ENCODE measurements around the gene DIAPH1. TPM values are rescaled to one million over a fixed set of nuclear protein-coding genes. Genes with fewer than 3 reads are reported as not detected.
A peak's percentile ranks its signal among the peaks of the same experiment; 100 is the strongest.

Gene DIAPH1
- total RNA-seq, 2 donors from 2014 or later = 52.3 to 83.8 TPM

GRCh38 chr5:141586246-141586645 is 32.6 kb downstream of the DIAPH1 start:
- intact Hi-C loops (cut with DNase I) = no loop called here

GRCh38 chr5:141585594-141585993 is 33.2 kb downstream of the DIAPH1 start:
- intact Hi-C loops (cut with DNase I) = no loop called here
- no peak for DNase-seq (ENCODE audit: low spot score)

More at GRCh38 chr5:141586246-141586645, 32.6 kb downstream of the DIAPH1 start:
- DNase-seq (ENCODE audit: low spot score) = no peak

GRCh38 chr5:141574122-141574510 is 44.7 kb downstream of the DIAPH1 start:
- intact Hi-C loops (cut with DNase I) = no loop called here
- DNase-seq (ENCODE audit: low spot score) = no peak

- intact Hi-C loops (cut with DNase I) = no loop called here
These were observed 45.2 kb downstream of the DIAPH1 start for GRCh38 chr5:141573489-141574121.

GRCh38 chr5:141570655-141571054 is 48.1 kb downstream of the DIAPH1 start:
- intact Hi-C loops (cut with DNase I) = no loop called here
- DNase-seq (ENCODE audit: low spot score) = no peak

More at GRCh38 chr5:141573489-141574121, 45.2 kb downstream of the DIAPH1 start:
- no peak for DNase-seq (ENCODE audit: low spot score)

- DNase-seq (ENCODE audit: low spot score) = no peak
- intact Hi-C loops (cut with DNase I) = loop anchor here (10.0 kb wide), 2 partner anchors 153 to 243 kb away; partner anchors contain the start of genes PCDHGA10 (in 1 of the 2), PCDHGB7 (in 1 of the 2) and TAF7 (in 1 of the 2)
These were observed 51.2 kb downstream of the DIAPH1 start for GRCh38 chr5:141567513-141568117.

GRCh38 chr5:141565826-141566570 is 52.8 kb downstream of the DIAPH1 start:
- no peak for DNase-seq (ENCODE audit: low spot score)
- intact Hi-C loops (cut with DNase I) = loop anchor here (10.0 kb wide), 2 partner anchors 151 to 241 kb away; partner anchors contain the start of genes PCDHGA10 (in 1 of the 2), PCDHGB7 (in 1 of the 2) and TAF7 (in 1 of the 2)

- no peak for DNase-seq (ENCODE audit: low spot score)
These were observed 54.5 kb downstream of the DIAPH1 start for GRCh38 chr5:141564216-141564692.

GRCh38 chr5:141560725-141561483 is 57.9 kb downstream of the DIAPH1 start:
- peak; percentile 86 for DNase-seq (ENCODE audit: low spot score)
- intact Hi-C loops (cut with DNase I) = loop anchor here (10.0 kb wide), 2 partner anchors 146 to 236 kb away; partner anchors contain the start of genes PCDHGA10 (in 1 of the 2), PCDHGB7 (in 1 of the 2) and TAF7 (in 1 of the 2)

More at GRCh38 chr5:141564216-141564692, 54.5 kb downstream of the DIAPH1 start:
- intact Hi-C loops (cut with DNase I) = loop anchor here (10.0 kb wide), 2 partner anchors 149 to 239 kb away; partner anchors contain the start of genes PCDHGA10 (in 1 of the 2), PCDHGB7 (in 1 of the 2) and TAF7 (in 1 of the 2)

- no peak for DNase-seq (ENCODE audit: low spot score)
- intact Hi-C loops (cut with DNase I) = loop anchor here (10.0 kb wide), 2 partner anchors 145 to 235 kb away; partner anchors contain the start of genes PCDHGA10 (in 1 of the 2), PCDHGB7 (in 1 of the 2) and TAF7 (in 1 of the 2)
These were observed 58.6 kb downstream of the DIAPH1 start for GRCh38 chr5:141560151-141560550.

GRCh38 chr5:141559461-141559860 is 59.3 kb downstream of the DIAPH1 start:
- DNase-seq (ENCODE audit: low spot score) = no peak
- intact Hi-C loops (cut with DNase I) = loop anchor here in 1 of 2 donors (10.0 kb wide), 1 partner anchor 145 kb away; the partner anchor contains the start of genes PCDHGA10 and PCDHGB7

GRCh38 chr5:141558150-141558549 is 60.6 kb downstream of the DIAPH1 start:
- intact Hi-C loops (cut with DNase I) = loop anchor here in 1 of 2 donors (10.0 kb wide), 1 partner anchor 143 kb away; the partner anchor contains the start of genes PCDHGA10 and PCDHGB7
- no peak for DNase-seq (ENCODE audit: low spot score)

GRCh38 chr5:141557681-141558136 is 61.1 kb downstream of the DIAPH1 start:
- peak; percentile 94 for DNase-seq (ENCODE audit: low spot score)
- intact Hi-C loops (cut with DNase I) = loop anchor here in 1 of 2 donors (10.0 kb wide), 1 partner anchor 143 kb away; the partner anchor contains the start of genes PCDHGA10 and PCDHGB7

- intact Hi-C loops (cut with DNase I) = no loop called here
These were observed 70.9 kb downstream of the DIAPH1 start for GRCh38 chr5:141547921-141548320.

GRCh38 chr5:141547488-141547887 is 71.3 kb downstream of the DIAPH1 start:
- no peak for DNase-seq (ENCODE audit: low spot score)
- intact Hi-C loops (cut with DNase I) = no loop called here

More at GRCh38 chr5:141547921-141548320, 70.9 kb downstream of the DIAPH1 start:
- DNase-seq (ENCODE audit: low spot score) = no peak

GRCh38 chr5:141543053-141543452 is 75.7 kb downstream of the DIAPH1 start:
- no peak for DNase-seq (ENCODE audit: low spot score)
- intact Hi-C loops (cut with DNase I) = no loop called here

- DNase-seq (ENCODE audit: low spot score) = no peak
- intact Hi-C loops (cut with DNase I) = no loop called here
These were observed 84.1 kb downstream of the DIAPH1 start for GRCh38 chr5:141534492-141535213.

GRCh38 chr5:141533897-141534296 is 84.9 kb downstream of the DIAPH1 start:
- DNase-seq (ENCODE audit: low spot score) = no peak

More at GRCh38 chr5:141533897-141534296, 84.9 kb downstream of the DIAPH1 start:
- intact Hi-C loops (cut with DNase I) = no loop called here

Data from posterior vena cava (tissue), 2 donors.